Rectal smooth muscle tissue (tissue), 1 donor: ENCODE measurements around the gene PPARG.
"Not testable (repeated sequence)": the region's sequence is repeated elsewhere in the genome, so short reads cannot be mapped to it uniquely, and the experiment has no call there.

Experiments
- H3K27ac ChIP-seq: one replicate; pipeline ENCODE4 v1.7.0; 2013; ENCODE audit warnings: low read depth, low read length, inconsistent platforms
- H3K27me3 ChIP-seq: one replicate; pipeline ENCODE4 v1.7.0; 2013; ENCODE audit warnings: low read length; ENCODE audit not compliant: control insufficient read depth, insufficient read depth
- H3K36me3 ChIP-seq: one replicate; pipeline ENCODE4 v1.7.0; 2013; ENCODE audit warnings: low read length; ENCODE audit not compliant: control insufficient read depth, insufficient read depth
- H3K4me1 ChIP-seq: one replicate; pipeline ENCODE4 v1.7.0; 2013; ENCODE audit warnings: low read length; ENCODE audit not compliant: control insufficient read depth, insufficient read depth
- H3K4me3 ChIP-seq: one replicate; pipeline ENCODE4 v1.7.0; 2013; ENCODE audit warnings: low read length
- H3K9ac ChIP-seq: one replicate; pipeline ENCODE4 v1.7.0; 2013; ENCODE audit warnings: low read length

The PPARG gene

DNA sequence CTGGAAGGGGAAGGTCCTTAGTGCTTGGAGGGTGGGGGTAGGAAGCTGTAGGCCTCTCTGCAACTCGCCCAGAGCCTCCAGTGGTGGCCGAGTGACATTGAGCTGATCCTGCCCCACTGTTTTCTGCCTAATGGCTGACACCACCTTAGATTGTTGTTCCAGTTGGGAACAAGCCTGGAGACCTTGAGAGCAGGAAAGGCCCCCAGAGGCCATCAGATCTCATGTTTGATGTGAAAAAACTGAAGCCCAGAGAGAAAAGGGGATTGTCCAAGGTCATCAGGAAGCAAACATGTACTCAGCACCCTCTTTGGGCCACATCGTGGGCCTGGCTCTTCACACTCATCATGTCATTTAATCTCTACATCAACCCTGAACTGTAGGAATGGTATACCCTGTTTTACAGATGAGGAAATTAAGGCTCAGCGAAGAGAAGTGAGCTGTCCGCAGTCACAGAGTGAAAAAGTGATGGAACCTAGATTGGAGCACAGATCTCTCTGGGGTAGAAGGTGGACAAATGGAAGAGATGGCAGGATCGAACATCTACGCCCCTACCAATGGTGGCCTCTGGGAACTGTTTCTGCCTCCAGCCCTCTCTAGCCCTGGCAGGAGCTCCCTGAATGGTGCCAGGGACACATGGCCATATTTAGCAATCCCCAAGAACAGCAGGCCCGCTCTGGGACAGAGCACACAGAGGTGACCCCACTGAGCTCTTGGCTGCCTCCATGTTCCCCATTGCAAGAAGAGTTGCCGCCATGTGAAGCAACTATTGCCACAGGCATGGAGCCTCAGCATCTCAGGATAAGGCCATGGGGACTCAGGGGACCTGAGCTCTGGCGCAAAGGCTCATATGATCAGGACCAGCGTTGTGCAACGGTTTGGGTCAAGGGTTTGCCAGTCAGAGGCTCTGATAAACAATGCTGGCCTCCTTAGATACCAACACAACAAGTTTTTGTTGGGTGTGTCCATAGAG is 163.8 kb downstream of the PPARG start:
- no peaks in the 10 kb centered on the region for H3K27me3 ChIP-seq
- H3K4me1 ChIP-seq, result no peaks in the 10 kb centered on the region
- no peak overlapping the region for H3K27ac ChIP-seq
- H3K36me3 ChIP-seq, result no peaks in the 10 kb centered on the region
- H3K9ac ChIP-seq, result no peak overlapping the region
- H3K4me3 ChIP-seq, result no peak overlapping the region

DNA sequence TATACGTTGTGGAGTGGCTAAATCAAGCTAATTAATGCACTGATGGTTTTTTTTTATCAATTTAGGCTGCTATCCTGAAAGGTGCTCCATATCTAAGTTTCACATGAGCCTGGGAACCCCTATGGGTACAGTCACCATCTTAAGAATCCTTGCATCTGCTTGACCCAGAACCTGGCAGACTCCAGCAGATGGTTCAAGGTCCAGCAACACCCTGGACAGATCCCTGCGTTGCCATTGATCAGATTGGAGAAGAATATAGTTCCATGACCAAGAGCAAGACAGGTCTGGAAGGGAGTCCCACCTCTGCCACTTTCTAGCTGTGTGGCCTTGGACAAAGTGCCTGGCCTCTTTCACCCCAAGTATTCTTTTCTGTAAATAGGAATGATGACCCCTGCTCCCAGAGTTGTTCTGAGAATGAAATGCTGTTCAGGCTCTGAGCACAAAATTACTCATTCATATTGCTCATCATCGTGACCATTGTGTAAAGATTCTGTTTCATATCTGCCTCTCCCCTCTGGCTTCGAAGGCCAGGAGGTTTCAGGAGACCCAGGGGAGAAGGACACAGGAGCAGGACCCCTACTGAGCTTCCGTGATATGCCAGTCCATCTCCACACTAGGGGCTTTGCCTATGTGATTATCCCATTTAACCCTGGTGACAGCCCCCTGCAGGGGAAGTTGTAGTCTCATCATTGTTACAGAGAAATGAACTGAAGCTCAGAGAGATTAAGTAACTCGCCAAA is 165.4 kb downstream of the PPARG start:
- H3K36me3 ChIP-seq, result no peaks in the 10 kb centered on the region
- H3K4me3 ChIP-seq, result no peak overlapping the region
- H3K4me1 ChIP-seq, result no peaks in the 10 kb centered on the region
- H3K27ac ChIP-seq, result no peak overlapping the region
- no peak overlapping the region for H3K9ac ChIP-seq
- no peaks in the 10 kb centered on the region for H3K27me3 ChIP-seq

DNA sequence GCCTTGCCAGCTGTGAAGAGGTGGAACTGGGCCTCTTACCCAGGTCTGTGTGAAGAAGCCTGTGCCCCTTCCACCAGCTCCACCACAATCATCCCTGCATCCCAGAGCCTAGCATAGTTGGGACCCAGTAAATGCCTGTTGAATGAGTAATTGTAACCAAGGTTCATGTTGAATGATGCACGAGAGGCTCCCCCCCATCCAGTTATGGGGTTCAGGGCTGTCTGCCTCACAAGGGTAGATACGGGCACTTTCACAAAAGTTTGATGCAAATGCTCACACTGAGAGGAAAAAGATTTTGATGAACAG is 165.9 kb downstream of the PPARG start:
- Histone ChIP-seq H3K4me1 (no peaks in the 10 kb centered on the region), H3K27me3 (no peaks in the 10 kb centered on the region), H3K9ac (no peak overlapping the region), H3K4me3 (no peak overlapping the region), H3K36me3 (no peaks in the 10 kb centered on the region), H3K27ac (no peak overlapping the region)

DNA sequence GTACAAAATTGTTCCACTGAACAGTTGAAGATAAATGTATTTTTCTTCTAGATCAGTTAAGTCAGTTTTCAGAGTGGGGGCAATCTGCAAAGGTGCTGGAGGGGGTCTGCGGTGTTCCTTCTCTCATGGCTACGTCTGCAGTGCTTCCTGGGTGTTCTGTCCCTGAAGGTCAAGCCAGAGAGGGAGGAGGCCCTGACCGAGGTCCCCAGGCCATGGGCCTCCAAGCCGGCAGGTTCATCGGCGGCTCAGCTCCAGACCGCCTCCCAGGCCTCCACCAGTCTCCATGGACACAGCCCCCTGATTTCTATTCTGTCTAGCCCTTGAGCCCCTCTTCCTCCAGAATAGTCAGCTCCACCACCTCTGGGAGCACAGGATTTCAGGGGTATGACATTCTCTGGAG is 166.9 kb downstream of the PPARG start:
- Histone ChIP-seq H3K27ac (no peak overlapping the region), H3K4me1 (no peaks in the 10 kb centered on the region), H3K9ac (no peak overlapping the region), H3K4me3 (no peak overlapping the region), H3K27me3 (no peaks in the 10 kb centered on the region), H3K36me3 (no peaks in the 10 kb centered on the region)

DNA sequence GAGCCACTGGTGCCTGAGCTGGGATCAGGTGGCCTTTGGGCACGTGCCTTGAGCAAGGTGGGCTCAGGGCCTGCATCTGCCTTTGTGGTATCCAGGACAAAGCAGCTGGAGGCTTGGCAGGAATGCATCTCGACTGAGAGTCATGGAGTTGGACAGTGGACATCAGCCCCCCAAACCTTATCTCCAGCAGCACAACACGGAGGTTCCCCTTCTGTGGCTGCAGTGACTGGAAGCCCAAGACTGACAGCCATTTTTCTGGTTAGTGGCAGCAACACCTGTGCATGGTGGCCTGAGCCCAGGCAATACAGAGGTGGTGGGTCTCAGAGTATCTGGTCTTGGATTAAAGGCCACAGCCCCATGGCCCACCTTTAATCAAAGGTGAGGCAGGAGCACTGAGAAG is 167.6 kb downstream of the PPARG start:
- Histone ChIP-seq H3K9ac (no peak overlapping the region), H3K27ac (no peak overlapping the region), H3K4me1 (no peaks in the 10 kb centered on the region), H3K4me3 (no peak overlapping the region), H3K36me3 (no peaks in the 10 kb centered on the region), H3K27me3 (no peaks in the 10 kb centered on the region)

DNA sequence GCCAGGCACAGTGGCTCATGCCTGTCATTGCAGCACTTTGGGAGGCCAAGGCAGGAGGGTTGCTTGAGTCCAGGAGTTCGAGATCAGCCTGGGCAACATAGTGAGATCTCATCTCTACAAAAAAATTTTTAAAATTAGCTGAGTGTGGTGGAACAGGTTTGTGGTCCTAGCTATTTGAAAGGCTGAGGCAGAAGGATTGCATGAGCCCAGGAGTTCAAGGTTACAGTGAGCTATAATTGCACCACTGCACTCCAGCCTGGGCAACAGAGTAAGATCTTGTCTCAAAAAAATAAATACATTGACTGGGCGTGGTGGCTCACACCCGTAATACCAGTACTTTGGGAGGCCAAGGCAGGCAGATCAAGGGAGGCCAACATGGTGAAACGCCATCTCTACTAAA is 168.5 kb downstream of the PPARG start:
- H3K27ac ChIP-seq, H3K9ac ChIP-seq, H3K4me1 ChIP-seq, H3K36me3 ChIP-seq, H3K27me3 ChIP-seq, H3K4me3 ChIP-seq: not testable (repeated sequence)

DNA sequence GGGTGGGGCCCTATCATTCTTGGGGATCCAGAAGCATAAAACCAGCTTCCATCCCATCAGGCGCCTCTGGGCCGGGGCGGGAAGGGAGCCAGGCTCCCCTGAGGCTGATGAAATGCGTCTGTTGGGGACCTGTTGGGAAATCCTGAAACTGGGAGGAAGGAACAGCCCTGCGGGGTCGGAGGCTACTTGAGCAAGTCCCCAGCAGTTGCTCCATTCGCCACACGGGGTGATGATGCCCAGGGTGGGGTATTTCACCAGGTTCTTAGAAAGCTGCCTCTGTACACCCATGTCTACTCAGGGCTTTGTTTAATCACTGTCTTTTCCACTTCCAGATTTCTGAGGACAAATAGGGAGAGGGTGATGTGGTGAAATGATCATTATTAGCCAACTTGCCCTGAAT is 170.0 kb downstream of the PPARG start:
- Histone ChIP-seq H3K9ac (no peak overlapping the region), H3K4me3 (no peak overlapping the region), H3K4me1 (no peaks in the 10 kb centered on the region), H3K27me3 (no peaks in the 10 kb centered on the region), H3K27ac (no peak overlapping the region), H3K36me3 (no peaks in the 10 kb centered on the region)

DNA sequence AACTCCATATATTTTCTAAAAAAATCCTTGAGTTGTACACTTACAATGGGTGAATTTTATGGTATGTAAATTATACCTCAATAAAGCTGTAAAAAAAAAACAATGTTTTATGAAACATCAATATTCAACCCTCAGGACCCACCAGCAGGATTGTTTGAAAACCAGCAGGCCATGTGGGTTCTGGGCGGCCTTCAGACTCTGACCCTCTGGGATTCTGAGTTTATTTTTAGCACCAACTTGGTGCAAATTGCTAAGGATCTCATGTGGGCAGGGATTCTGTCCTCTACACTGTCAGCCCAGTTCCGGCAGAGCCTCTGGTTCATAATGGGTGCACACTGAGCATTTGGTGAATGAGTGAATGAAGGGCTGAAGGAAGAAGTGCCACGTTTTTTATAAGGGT is 171.3 kb downstream of the PPARG start:
- no peaks in the 10 kb centered on the region for H3K27me3 ChIP-seq
- no peaks in the 10 kb centered on the region for H3K36me3 ChIP-seq
- no peak overlapping the region for H3K9ac ChIP-seq
- H3K27ac ChIP-seq, result no peak overlapping the region
- no peak overlapping the region for H3K4me3 ChIP-seq
- H3K4me1 ChIP-seq, result no peaks in the 10 kb centered on the region

DNA sequence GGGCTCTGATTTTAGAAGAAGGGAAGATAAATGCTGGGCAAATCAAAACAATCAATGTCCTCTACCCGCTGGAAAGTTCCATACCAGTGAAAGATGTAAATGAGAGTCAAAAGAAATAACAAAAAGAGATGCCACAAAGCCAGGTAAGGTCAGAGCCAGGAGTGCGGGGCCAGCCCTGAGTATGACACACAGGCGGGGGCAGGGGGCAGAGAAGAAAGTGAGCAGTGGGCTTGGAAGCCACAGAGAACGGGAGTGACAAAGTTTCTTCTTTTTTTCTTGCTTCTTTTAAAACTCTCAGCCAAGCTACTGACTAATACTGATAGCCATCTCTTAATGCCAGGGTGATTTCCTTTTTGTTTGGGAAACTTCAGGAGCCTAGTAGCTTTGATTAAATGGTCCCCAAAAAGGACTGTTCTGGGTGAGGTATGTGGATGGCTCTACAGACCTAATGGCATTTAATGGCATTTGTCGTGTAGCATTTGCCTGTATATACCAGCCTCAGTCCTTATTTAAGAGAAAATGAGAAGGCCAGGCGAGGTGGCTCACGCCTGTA is 172.3 kb downstream of the PPARG start:
- no peak overlapping the region for H3K27ac ChIP-seq
- H3K4me1 ChIP-seq, result no peaks in the 10 kb centered on the region
- no peak overlapping the region for H3K4me3 ChIP-seq
- H3K9ac ChIP-seq, result no peak overlapping the region
- no peaks in the 10 kb centered on the region for H3K36me3 ChIP-seq
- H3K27me3 ChIP-seq, result no peaks in the 10 kb centered on the region

DNA sequence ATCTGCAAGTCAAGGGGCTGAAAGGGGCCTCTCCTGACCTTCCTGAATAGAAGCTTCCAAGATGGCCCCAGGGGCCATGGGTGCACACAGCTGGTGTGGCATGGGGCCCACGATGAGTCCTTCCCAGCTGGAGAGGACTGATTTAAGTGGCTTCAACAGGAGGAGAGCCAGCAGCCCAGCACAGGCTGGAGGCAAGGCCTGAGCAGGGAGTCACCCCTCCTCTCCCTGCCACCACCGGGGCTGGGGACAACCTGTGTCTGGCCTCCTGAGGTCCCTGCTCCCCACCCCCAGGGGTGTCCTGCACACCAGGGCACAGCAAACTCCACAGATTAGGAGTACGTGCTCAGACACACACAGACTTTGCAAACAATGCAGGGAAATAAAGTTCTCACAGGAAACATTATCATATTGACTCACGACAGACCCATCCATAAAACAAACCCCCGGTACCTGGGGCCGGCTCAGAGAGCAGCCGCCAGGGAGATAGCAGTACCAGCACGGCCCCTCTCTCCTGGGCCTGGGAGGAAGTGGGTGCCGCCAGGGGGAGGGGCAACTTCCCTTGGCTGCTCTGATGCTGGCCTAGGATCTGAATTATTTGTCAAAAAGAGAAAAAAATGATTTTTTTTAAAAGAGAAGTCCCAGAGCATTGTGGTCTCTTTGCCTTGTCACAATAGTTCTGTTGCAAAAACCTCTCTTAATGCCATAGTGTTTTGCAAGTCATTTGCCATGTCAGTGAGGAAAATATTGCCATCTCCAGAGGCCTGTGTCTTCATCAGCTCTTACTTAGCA is 173.5 kb downstream of the PPARG start:
- no peak overlapping the region for H3K27ac ChIP-seq
- no peaks in the 10 kb centered on the region for H3K27me3 ChIP-seq
- H3K4me1 ChIP-seq, result no peaks in the 10 kb centered on the region
- H3K4me3 ChIP-seq, result no peak overlapping the region
- H3K9ac ChIP-seq, result no peak overlapping the region
- H3K36me3 ChIP-seq, result no peaks in the 10 kb centered on the region

DNA sequence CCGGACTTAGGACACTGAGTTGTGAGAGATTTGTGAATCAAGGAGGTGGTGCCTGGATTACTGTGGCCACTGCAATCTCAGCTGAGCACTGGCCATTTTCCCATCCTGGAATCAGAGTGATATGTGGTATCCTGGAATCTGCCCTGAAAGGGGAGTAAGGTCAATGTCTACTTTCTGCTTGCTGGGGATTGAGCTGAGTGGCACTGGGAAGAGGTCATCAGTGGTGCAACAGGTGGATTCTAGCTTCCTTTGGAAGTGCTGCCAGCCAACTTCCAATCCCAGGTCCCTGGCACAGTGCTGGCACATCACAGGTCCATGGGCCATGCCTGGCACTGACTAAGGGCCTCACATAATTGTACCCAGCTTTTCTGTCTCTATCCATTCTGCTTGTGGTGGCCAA is 174.8 kb downstream of the PPARG start:
- no peak overlapping the region for H3K27ac ChIP-seq
- H3K9ac ChIP-seq, result no peak overlapping the region
- H3K4me1 ChIP-seq, result no peaks in the 10 kb centered on the region
- no peaks in the 10 kb centered on the region for H3K27me3 ChIP-seq
- H3K4me3 ChIP-seq, result no peak overlapping the region
- no peaks in the 10 kb centered on the region for H3K36me3 ChIP-seq

DNA sequence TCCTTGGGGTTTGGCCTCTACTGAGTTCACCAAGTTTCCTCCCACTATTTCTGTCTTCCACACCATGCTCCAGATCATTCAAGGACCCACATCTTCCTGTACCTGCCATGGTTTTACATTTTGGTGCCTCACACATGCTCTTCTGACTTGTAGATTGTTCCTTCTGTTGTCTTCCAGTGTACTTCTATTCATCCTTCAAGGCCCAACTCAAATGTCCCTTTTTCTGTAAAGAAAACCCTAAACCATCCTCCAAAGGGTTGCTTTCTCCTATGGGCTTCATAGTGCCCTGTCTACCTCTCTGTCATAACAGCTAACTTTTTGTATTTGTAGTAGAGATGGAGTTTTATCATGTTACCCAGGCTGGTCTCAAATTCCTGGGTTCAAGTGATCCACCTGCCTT is 175.3 kb downstream of the PPARG start:
- Histone ChIP-seq H3K9ac (no peak overlapping the region), H3K27ac (no peak overlapping the region), H3K4me1 (no peaks in the 10 kb centered on the region), H3K4me3 (no peak overlapping the region), H3K27me3 (no peaks in the 10 kb centered on the region), H3K36me3 (no peaks in the 10 kb centered on the region)
